ENCODE data around the gene MAPK1IP1L. TPM values are rescaled to one million over a fixed set of nuclear protein-coding genes. Genes with fewer than 3 reads are reported as not detected.
"Not testable (repeated sequence)": the region's sequence is repeated elsewhere in the genome, so short reads cannot be mapped to it uniquely, and the experiment has no call there.

Gene MAPK1IP1L
- total RNA-seq, 2 donors from 2014 or later: 57.0 to 113 TPM

GRCh38 chr14:55031190-55031589, 20.3 kb upstream of the MAPK1IP1L start:
- Histone ChIP-seq H3K4me3 (no peak overlapping the region), H3K9me3 (no peaks in the 10 kb centered on the region), H3K36me3 (peaks cover 4% of the 10 kb centered on the region), H3K4me1 (ENCODE audit: control insufficient read depth in 1 of 2, low read depth in 2 of 2) (peaks cover 21 to 23% of the 10 kb centered on the region in 2 donors), H3K27me3 (replicated peaks; ENCODE audit: insufficient read depth) (no peaks in the 10 kb centered on the region), H3K27ac (no peak overlapping the region)
- ATAC-seq (ENCODE audit: insufficient number of reproducible peaks, low FRiP score, low read depth): no peak
- TF ChIP-seq CTCF (IDR thresholded peaks at IDR 0.05): no peak
- DNase-seq (ENCODE audit: low spot score): no peak

- H3K27ac ChIP-seq; H3K27me3 ChIP-seq (replicated peaks; ENCODE audit: insufficient read depth); H3K4me3 ChIP-seq; DNase-seq (ENCODE audit: low spot score); H3K36me3 ChIP-seq; H3K4me1 ChIP-seq (ENCODE audit: control insufficient read depth in 1 of 2, low read depth in 2 of 2); ATAC-seq (ENCODE audit: insufficient number of reproducible peaks, low FRiP score, low read depth); H3K9me3 ChIP-seq: not testable (repeated sequence)
Measured at GRCh38 chr14:55037995-55038394, 13.5 kb upstream of the MAPK1IP1L start.

- TF ChIP-seq CTCF (IDR thresholded peaks at IDR 0.05): no peak
- Histone ChIP-seq H3K27me3 (replicated peaks; ENCODE audit: insufficient read depth) (no peaks in the 10 kb centered on the region), H3K36me3 (peaks cover 13% of the 10 kb centered on the region), H3K9me3 (no peaks in the 10 kb centered on the region), H3K4me1 (ENCODE audit: control insufficient read depth in 1 of 2, low read depth in 2 of 2) (no peaks in the 10 kb centered on the region), H3K4me3 (no peak overlapping the region), H3K27ac (no peak overlapping the region)
- no peak for DNase-seq (ENCODE audit: low spot score)
- ATAC-seq (ENCODE audit: insufficient number of reproducible peaks, low FRiP score, low read depth): no peak
Measured at GRCh38 chr14:55038708-55039107, 12.7 kb upstream of the MAPK1IP1L start.

- H3K4me1 ChIP-seq (ENCODE audit: control insufficient read depth in 1 of 2, low read depth in 2 of 2): no peaks in the 10 kb centered on the region
- DNase-seq (ENCODE audit: low spot score): no peak
- no peak overlapping the region for H3K27ac ChIP-seq
- no peak for TF ChIP-seq CTCF (IDR thresholded peaks at IDR 0.05)
- no peaks in the 10 kb centered on the region for H3K9me3 ChIP-seq
- H3K36me3 ChIP-seq: peaks cover 11% of the 10 kb centered on the region
- H3K4me3 ChIP-seq: no peak overlapping the region
- no peaks in the 10 kb centered on the region for H3K27me3 ChIP-seq (replicated peaks; ENCODE audit: insufficient read depth)
- ATAC-seq (ENCODE audit: insufficient number of reproducible peaks, low FRiP score, low read depth): no peak
Measured at GRCh38 chr14:55043528-55043927, 7.9 kb upstream of the MAPK1IP1L start.

- no peak for TF ChIP-seq CTCF (IDR thresholded peaks at IDR 0.05)
Measured at GRCh38 chr14:55045087-55045486, 6.4 kb upstream of the MAPK1IP1L start.

GRCh38 chr14:55047301-55048053, 4.0 kb upstream of the MAPK1IP1L start:
- DNase-seq (ENCODE audit: low spot score): no peak
- no peaks in the 10 kb centered on the region for H3K27me3 ChIP-seq (replicated peaks; ENCODE audit: insufficient read depth)
- ATAC-seq (ENCODE audit: insufficient number of reproducible peaks, low FRiP score, low read depth): no peak
- no peaks in the 10 kb centered on the region for H3K9me3 ChIP-seq
- H3K4me3 ChIP-seq: no peak overlapping the region
- H3K36me3 ChIP-seq: peaks cover 11% of the 10 kb centered on the region
- no peak overlapping the region for H3K27ac ChIP-seq
- TF ChIP-seq CTCF (IDR thresholded peaks at IDR 0.05): no peak
- H3K4me1 ChIP-seq (ENCODE audit: control insufficient read depth in 1 of 2, low read depth in 2 of 2): peaks cover 5 to 8% of the 10 kb centered on the region in 2 donors

More at GRCh38 chr14:55045087-55045486, 6.4 kb upstream of the MAPK1IP1L start:
- Histone ChIP-seq H3K36me3 (peaks cover 11% of the 10 kb centered on the region), H3K27ac (no peak overlapping the region), H3K9me3 (no peaks in the 10 kb centered on the region), H3K4me3 (no peak overlapping the region), H3K27me3 (replicated peaks; ENCODE audit: insufficient read depth) (no peaks in the 10 kb centered on the region), H3K4me1 (ENCODE audit: control insufficient read depth in 1 of 2, low read depth in 2 of 2) (no peaks in the 10 kb centered on the region)
- DNase-seq (ENCODE audit: low spot score): no peak
- no peak for ATAC-seq (ENCODE audit: insufficient number of reproducible peaks, low FRiP score, low read depth)

Measured in thoracic aorta (tissue), 2 donors.